ENCODE results near the gene GSG1L2.

Gene GSG1L2

DNA sequence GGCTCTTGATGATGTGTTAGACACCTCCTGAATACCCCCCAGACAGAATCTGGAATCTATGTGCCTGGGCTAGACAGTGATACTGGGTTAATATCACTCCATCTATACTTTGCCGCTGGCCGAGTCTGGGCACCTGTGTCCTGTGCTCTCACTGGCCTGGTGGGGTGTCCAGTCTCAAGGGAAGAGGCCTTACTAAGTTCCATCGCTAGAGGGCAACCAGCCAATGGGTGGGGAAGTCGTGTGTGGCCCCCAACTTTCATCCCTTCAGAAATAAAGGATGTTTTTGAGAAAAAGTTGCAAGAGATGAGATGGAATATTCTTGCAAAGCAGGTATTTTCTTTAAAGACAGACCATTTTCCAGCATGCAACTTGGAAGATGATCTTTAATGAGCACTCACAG is 2.2 kb upstream of the GSG1L2 start:
- no peak overlapping the region for H3K9ac ChIP-seq (ENCODE audit: low read length)
- H3K36me3 ChIP-seq (ENCODE audit: insufficient read depth, low read length), result no peaks in the 10 kb centered on the region
- no peaks in the 10 kb centered on the region for H3K27me3 ChIP-seq (ENCODE audit: control insufficient read depth in 1 of 2, insufficient read depth in 2 of 2, low read length in 2 of 2)
- no peaks in the 10 kb centered on the region for H3K9me3 ChIP-seq (ENCODE audit: low read length)
- peaks cover 17% of the 10 kb centered on the region for H3K4me1 ChIP-seq (ENCODE audit: insufficient read depth, low read length)
- H3K27ac ChIP-seq (ENCODE audit: low read depth, low read length), result no peak overlapping the region
- no peak overlapping the region for H3K4me3 ChIP-seq (ENCODE audit: low read depth in 1 of 2, low read length in 2 of 2)

DNA sequence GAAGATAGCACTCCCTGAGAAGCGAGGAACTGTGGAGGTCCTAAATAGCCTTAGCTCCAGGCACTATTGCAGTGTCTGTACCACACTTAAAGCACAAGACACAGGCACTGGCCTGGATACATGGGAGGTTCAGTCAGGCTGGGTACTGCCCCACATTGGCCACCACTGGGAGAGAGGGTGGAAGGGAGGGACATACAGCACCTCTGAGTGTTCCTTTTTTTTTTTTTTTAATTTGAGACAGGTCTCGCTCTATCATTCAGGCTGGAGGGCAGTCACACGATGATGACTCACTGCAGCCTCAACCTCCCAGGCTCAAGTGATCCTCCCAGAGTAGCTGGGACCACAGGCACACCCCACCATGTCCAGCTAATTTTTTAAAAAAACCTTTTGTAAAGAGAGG is 1.4 kb downstream of the GSG1L2 start:
- Histone ChIP-seq H3K9me3 (ENCODE audit: low read length) (no peaks in the 10 kb centered on the region), H3K36me3 (ENCODE audit: insufficient read depth, low read length) (no peaks in the 10 kb centered on the region), H3K27ac (ENCODE audit: low read depth, low read length) (no peak overlapping the region), H3K27me3 (ENCODE audit: control insufficient read depth in 1 of 2, insufficient read depth in 2 of 2, low read length in 2 of 2) (no peaks in the 10 kb centered on the region), H3K9ac (ENCODE audit: low read length) (no peak overlapping the region), H3K4me3 (ENCODE audit: low read depth in 1 of 2, low read length in 2 of 2) (no peak overlapping the region), H3K4me1 (ENCODE audit: insufficient read depth, low read length) (no peaks in the 10 kb centered on the region)

DNA sequence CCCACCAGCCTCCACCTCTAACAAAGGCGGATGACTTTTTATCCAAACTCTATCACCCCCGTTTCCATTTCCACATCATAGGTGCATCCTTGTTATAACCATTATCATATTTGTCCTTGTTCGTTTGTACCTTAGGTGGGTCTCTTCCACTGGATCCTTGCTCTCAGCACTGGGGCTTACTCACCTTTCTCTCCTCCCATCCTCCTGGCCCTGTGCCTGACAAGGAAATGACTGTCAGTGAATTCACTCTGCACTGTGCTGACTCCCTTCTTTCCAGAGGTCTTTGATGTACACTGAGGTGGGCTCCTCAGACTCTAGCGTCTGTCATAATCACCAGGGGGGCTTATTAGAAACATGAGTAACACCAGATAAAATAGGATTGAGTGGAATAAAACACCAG is 3.1 kb downstream of the GSG1L2 start:
- Histone ChIP-seq H3K4me1 (ENCODE audit: insufficient read depth, low read length) (no peaks in the 10 kb centered on the region), H3K27me3 (ENCODE audit: control insufficient read depth in 1 of 2, insufficient read depth in 2 of 2, low read length in 2 of 2) (no peaks in the 10 kb centered on the region), H3K9ac (ENCODE audit: low read length) (no peak overlapping the region), H3K9me3 (ENCODE audit: low read length) (no peaks in the 10 kb centered on the region), H3K27ac (ENCODE audit: low read depth, low read length) (no peak overlapping the region), H3K4me3 (ENCODE audit: low read depth in 1 of 2, low read length in 2 of 2) (no peak overlapping the region), H3K36me3 (ENCODE audit: insufficient read depth, low read length) (no peaks in the 10 kb centered on the region)

DNA sequence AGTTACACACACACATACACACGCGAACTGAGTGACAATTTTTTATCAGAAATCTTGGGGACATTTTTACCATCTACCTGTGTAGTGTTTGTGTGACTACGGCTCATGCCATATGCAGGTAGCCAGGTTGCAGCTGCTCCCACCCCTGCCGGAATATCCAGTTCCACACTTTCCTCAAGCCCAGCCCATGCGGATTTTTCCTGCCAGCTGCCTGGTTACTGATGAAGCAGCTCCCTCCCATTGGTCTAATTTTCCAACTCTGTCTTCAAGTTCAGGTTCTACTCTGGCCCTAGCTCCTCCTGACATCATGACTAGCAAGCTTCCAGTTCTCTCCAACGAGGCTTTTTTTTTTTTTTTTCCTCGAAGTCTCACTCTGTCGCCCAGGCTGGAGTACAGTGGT is 4.8 kb downstream of the GSG1L2 start:
- no peaks in the 10 kb centered on the region for H3K36me3 ChIP-seq (ENCODE audit: insufficient read depth, low read length)
- H3K4me1 ChIP-seq (ENCODE audit: insufficient read depth, low read length), result no peaks in the 10 kb centered on the region
- H3K9ac ChIP-seq (ENCODE audit: low read length), result no peak overlapping the region
- no peak overlapping the region for H3K27ac ChIP-seq (ENCODE audit: low read depth, low read length)
- H3K4me3 ChIP-seq (ENCODE audit: low read depth in 1 of 2, low read length in 2 of 2), result no peak overlapping the region
- no peaks in the 10 kb centered on the region for H3K27me3 ChIP-seq (ENCODE audit: control insufficient read depth in 1 of 2, insufficient read depth in 2 of 2, low read length in 2 of 2)
- no peaks in the 10 kb centered on the region for H3K9me3 ChIP-seq (ENCODE audit: low read length)

DNA sequence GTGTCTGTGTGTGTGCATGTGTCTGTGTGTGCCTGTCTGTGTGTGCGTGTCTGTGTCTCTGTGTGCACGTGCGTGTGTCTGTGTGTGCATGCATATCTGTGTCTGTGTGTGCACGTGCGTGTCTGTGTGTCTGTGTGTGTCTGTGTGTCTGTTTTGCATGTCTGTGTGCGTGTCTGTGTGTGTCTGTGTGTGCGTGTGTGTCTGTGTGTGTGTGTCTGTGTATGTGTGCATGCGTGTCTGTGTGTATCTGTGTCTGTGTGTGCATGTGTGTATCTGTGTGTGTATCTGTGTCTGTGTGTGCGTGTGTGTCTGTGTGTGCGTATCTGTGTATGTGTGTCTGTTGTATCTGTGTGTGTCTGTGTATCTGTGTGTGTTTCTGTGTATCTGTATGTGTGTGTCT is 5.4 kb downstream of the GSG1L2 start:
- Histone ChIP-seq H3K27ac (ENCODE audit: low read depth, low read length) (no peak overlapping the region), H3K9ac (ENCODE audit: low read length) (no peak overlapping the region), H3K4me1 (ENCODE audit: insufficient read depth, low read length) (no peaks in the 10 kb centered on the region), H3K9me3 (ENCODE audit: low read length) (no peaks in the 10 kb centered on the region), H3K27me3 (ENCODE audit: control insufficient read depth in 1 of 2, insufficient read depth in 2 of 2, low read length in 2 of 2) (no peaks in the 10 kb centered on the region), H3K36me3 (ENCODE audit: insufficient read depth, low read length) (no peaks in the 10 kb centered on the region), H3K4me3 (ENCODE audit: low read depth in 1 of 2, low read length in 2 of 2) (no peak overlapping the region)

DNA sequence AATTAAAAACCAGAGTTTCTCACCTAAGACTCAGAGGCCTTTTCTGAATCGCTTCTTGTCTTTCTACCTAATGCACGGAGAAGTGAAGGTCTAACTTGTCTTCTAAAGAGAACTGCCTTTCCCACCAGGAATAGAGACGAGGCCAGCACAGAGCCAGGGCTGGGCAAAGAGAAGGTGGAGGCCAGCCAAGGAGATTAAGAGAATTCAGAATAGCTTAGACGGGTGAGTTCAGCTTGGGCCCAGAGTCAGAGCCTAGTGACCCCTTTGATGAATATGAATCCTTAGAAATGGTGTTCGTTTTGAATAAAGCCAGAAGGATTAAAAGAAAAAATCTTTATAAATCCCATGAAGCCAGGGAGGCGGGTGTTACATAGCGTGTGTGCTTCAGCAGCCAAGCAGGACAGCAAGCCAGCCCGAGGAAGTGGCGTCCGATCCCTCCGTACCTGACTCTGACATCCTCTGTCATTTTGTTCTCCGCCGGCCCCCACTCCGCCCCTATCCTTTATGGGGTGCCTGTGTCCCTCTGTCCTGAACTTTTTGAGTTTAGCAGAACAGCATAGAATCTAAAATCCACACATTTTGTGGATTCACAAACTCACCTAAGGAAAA is 7.4 kb downstream of the GSG1L2 start:
- no peak overlapping the region for H3K4me3 ChIP-seq (ENCODE audit: low read depth in 1 of 2, low read length in 2 of 2)
- H3K4me1 ChIP-seq (ENCODE audit: insufficient read depth, low read length), result no peaks in the 10 kb centered on the region
- no peaks in the 10 kb centered on the region for H3K9me3 ChIP-seq (ENCODE audit: low read length)
- no peaks in the 10 kb centered on the region for H3K36me3 ChIP-seq (ENCODE audit: insufficient read depth, low read length)
- no peak overlapping the region for H3K9ac ChIP-seq (ENCODE audit: low read length)
- no peaks in the 10 kb centered on the region for H3K27me3 ChIP-seq (ENCODE audit: control insufficient read depth in 1 of 2, insufficient read depth in 2 of 2, low read length in 2 of 2)
- H3K27ac ChIP-seq (ENCODE audit: low read depth, low read length), result no peak overlapping the region

DNA sequence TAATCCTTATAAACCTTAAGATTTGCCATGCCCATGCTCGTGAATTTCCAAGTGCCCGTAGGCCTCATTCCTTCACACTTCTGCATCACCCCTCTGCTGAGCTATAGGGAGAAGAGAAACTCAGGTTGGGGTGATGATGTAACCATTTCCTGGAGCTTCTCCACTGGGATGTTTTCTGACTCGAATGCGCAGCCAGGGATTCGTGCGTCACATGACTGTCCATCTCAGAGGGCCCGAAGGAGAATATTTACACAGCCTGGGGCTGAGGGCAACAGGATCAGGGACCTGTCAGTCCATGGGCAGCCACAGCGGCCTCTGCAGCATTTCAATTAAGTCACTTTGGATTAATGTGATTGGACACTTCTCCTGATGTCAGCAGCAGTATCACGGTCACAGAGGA is 8.7 kb downstream of the GSG1L2 start:
- Histone ChIP-seq H3K36me3 (ENCODE audit: insufficient read depth, low read length) (no peaks in the 10 kb centered on the region), H3K9ac (ENCODE audit: low read length) (no peak overlapping the region), H3K4me3 (ENCODE audit: low read depth in 1 of 2, low read length in 2 of 2) (no peak overlapping the region), H3K9me3 (ENCODE audit: low read length) (no peaks in the 10 kb centered on the region), H3K4me1 (ENCODE audit: insufficient read depth, low read length) (no peaks in the 10 kb centered on the region), H3K27me3 (ENCODE audit: control insufficient read depth in 1 of 2, insufficient read depth in 2 of 2, low read length in 2 of 2) (no peaks in the 10 kb centered on the region), H3K27ac (ENCODE audit: low read depth, low read length) (no peak overlapping the region)

DNA sequence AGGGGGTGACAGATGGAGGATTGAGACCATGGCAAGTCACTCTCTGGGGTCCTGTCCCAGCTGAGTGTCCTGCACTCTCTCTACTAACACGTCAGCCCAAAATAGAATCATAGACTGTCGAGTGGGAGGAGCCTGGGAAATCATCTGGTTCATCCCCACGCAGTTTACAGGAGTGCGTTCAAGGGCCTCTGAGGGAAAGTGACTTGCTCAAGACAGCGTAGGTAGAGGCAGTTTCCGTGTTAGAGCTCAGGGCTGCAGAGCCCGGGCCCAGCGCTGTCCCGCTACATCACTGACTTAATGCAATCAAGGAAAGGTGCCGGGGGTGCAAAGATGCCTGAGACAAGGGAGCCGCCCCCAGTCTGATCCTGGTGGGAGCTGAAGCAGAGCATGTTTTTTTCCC is 10.3 kb downstream of the GSG1L2 start:
- Histone ChIP-seq H3K27ac (ENCODE audit: low read depth, low read length) (no peak overlapping the region), H3K9ac (ENCODE audit: low read length) (no peak overlapping the region), H3K4me1 (ENCODE audit: insufficient read depth, low read length) (no peaks in the 10 kb centered on the region), H3K9me3 (ENCODE audit: low read length) (no peaks in the 10 kb centered on the region), H3K4me3 (ENCODE audit: low read depth in 1 of 2, low read length in 2 of 2) (no peak overlapping the region), H3K36me3 (ENCODE audit: insufficient read depth, low read length) (no peaks in the 10 kb centered on the region), H3K27me3 (ENCODE audit: control insufficient read depth in 1 of 2, insufficient read depth in 2 of 2, low read length in 2 of 2) (no peaks in the 10 kb centered on the region)

DNA sequence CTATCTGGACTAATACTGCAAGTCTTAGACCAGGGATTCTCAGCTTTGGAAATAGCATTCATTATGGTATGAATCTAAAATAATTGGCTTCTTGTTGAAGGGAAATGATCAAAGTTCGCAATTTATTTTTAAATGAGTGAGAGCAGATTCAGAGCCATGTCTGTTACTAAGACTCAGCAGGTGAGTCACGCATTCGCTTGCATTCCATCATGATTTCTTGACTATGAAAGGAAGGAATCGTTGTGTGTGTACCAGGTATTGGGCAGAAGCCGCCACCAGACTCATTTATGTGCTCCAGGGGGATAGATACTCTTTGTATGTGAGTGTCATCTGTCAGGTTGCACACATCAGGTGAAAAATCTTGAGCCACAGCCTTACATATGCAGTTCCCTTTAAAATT is 10.8 kb downstream of the GSG1L2 start:
- Histone ChIP-seq H3K9me3 (ENCODE audit: low read length) (no peaks in the 10 kb centered on the region), H3K27ac (ENCODE audit: low read depth, low read length) (no peak overlapping the region), H3K4me3 (ENCODE audit: low read depth in 1 of 2, low read length in 2 of 2) (no peak overlapping the region), H3K4me1 (ENCODE audit: insufficient read depth, low read length) (no peaks in the 10 kb centered on the region), H3K9ac (ENCODE audit: low read length) (no peak overlapping the region), H3K27me3 (ENCODE audit: control insufficient read depth in 1 of 2, insufficient read depth in 2 of 2, low read length in 2 of 2) (no peaks in the 10 kb centered on the region), H3K36me3 (ENCODE audit: insufficient read depth, low read length) (no peaks in the 10 kb centered on the region)

DNA sequence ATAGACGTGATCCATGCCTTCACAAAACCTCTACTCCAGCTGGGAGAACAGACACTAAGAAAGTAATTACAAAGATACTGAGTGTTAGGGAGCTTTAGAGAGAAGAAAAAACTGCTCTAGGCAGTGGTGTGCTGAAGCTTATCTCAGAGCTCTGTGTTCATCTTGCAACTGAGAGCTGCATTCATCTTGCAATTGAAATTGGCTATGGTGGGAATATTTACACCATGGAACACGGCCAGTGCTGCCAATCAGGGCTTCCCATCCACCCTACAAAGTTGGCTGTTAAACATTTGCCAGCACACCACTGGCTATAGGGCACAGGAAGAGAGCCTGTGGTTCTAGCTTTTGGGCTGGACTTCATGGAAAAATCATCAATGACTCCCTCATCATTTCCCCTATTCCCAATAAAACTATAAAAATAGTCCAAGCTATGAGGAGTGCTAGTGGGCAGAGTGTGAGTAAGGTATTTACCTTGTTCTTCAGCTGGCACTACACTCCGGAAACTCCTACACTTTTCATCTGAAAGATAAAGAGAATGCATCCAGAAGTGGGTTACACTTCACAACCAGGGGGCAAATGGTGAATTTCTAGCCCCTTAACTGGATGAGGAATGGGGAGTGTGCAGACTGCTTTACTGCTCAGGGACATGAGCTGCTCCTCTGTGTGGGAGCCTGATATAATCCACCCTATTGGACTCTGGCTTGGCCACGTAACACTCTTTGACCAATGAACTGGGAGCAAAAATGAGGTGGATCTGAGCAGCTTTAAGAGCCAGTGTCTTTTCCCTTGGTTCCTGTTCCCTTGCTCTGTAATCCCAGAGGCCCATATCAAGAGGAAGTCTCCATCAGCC is 11.6 kb downstream of the GSG1L2 start:
- H3K27me3 ChIP-seq (ENCODE audit: control insufficient read depth in 1 of 2, insufficient read depth in 2 of 2, low read length in 2 of 2), result no peaks in the 10 kb centered on the region
- no peak overlapping the region for H3K9ac ChIP-seq (ENCODE audit: low read length)
- no peaks in the 10 kb centered on the region for H3K4me1 ChIP-seq (ENCODE audit: insufficient read depth, low read length)
- H3K4me3 ChIP-seq (ENCODE audit: low read depth in 1 of 2, low read length in 2 of 2), result no peak overlapping the region
- no peak overlapping the region for H3K27ac ChIP-seq (ENCODE audit: low read depth, low read length)
- no peaks in the 10 kb centered on the region for H3K9me3 ChIP-seq (ENCODE audit: low read length)
- H3K36me3 ChIP-seq (ENCODE audit: insufficient read depth, low read length), result no peaks in the 10 kb centered on the region

DNA sequence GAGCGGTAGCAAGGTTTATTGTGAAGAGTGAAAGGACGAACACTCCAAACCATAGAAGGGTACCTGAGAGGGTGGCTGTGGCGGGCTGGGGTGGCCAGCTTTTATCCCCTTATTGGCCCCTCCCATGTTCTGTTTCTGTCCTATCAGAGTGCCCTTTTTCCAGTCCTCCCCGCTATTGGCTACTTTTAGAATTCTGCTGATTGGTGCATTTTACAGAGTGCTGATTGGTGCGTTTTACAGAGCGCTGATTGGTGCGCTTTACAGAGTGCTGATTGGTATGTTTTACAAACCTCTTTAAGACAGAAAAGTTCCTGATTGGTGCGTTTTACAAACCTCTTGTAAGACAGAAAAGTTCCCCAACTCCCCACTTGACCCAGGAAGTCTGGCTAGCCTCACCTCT is 12.5 kb downstream of the GSG1L2 start:
- Histone ChIP-seq H3K4me1 (ENCODE audit: insufficient read depth, low read length) (no peaks in the 10 kb centered on the region), H3K36me3 (ENCODE audit: insufficient read depth, low read length) (no peaks in the 10 kb centered on the region), H3K27me3 (ENCODE audit: control insufficient read depth in 1 of 2, insufficient read depth in 2 of 2, low read length in 2 of 2) (no peaks in the 10 kb centered on the region), H3K9ac (ENCODE audit: low read length) (no peak overlapping the region), H3K9me3 (ENCODE audit: low read length) (no peaks in the 10 kb centered on the region), H3K4me3 (ENCODE audit: low read depth in 1 of 2, low read length in 2 of 2) (no peak overlapping the region), H3K27ac (ENCODE audit: low read depth, low read length) (no peak overlapping the region)

DNA sequence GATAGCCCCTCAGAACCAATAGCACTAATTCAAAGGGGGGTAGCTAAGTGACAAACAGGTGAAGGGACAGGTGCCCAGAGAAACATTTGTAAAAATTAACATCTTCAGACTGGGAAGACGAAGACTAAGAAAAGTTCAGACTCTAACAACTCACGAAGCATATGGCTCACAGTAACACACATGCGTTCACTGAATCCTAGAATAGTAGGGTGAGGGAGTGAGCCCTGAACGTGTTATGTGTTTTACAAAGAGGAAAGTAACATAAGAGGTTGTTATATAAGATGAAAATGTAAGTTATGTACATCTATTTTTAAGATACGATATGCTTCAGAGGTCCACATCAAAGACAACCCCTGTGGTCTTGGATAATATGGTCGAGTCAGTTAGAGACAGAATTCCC is 15.2 kb downstream of the GSG1L2 start:
- Histone ChIP-seq H3K27me3 (ENCODE audit: control insufficient read depth in 1 of 2, insufficient read depth in 2 of 2, low read length in 2 of 2) (no peaks in the 10 kb centered on the region), H3K36me3 (ENCODE audit: insufficient read depth, low read length) (no peaks in the 10 kb centered on the region), H3K9me3 (ENCODE audit: low read length) (no peaks in the 10 kb centered on the region), H3K27ac (ENCODE audit: low read depth, low read length) (no peak overlapping the region), H3K4me3 (ENCODE audit: low read depth in 1 of 2, low read length in 2 of 2) (no peak overlapping the region), H3K9ac (ENCODE audit: low read length) (no peak overlapping the region), H3K4me1 (ENCODE audit: insufficient read depth, low read length) (no peaks in the 10 kb centered on the region)

Measured in muscle layer of colon (tissue), 2 donors.